Testis (tissue), 3 donors: Measurements from ENCODE around the gene ACP6. TPM values are rescaled to one million over a fixed set of nuclear protein-coding genes. Genes with fewer than 3 reads are reported as not detected.
"Not testable (repeated sequence)": the region's sequence is repeated elsewhere in the genome, so short reads cannot be mapped to it uniquely, and the experiment has no call there.

Experiments used
- DNase-seq: peaks from one replicate; pipeline ENCODE4 v3.0.0-alpha.2; 2019
- H3K27ac ChIP-seq, 2 donors: fragments of 200-600 bp; sonication (generic); one replicate each; pipeline ENCODE4 v1.5.1; 2019
- H3K27me3 ChIP-seq: fragments of 200-600 bp; sonication (generic); one replicate; pipeline ENCODE4 v1.5.1; 2019
- H3K36me3 ChIP-seq: fragments of 200-600 bp; sonication (generic); one replicate; pipeline ENCODE4 v1.5.1; 2017; ENCODE audit warnings: low read depth; ENCODE audit errors: missing control alignments
- H3K4me1 ChIP-seq: fragments of 200-600 bp; sonication (generic); one replicate; pipeline ENCODE4 v1.5.1; 2019
- H3K4me3 ChIP-seq, 2 donors: fragments of 200-600 bp; sonication (generic); one replicate each; pipeline ENCODE4 v1.5.1; 2017 to 2019
- H3K9me3 ChIP-seq: fragments of 200-600 bp; sonication (generic); one replicate; pipeline ENCODE4 v1.5.1; 2017
- POLR2A ChIP-seq: fragments of 450-650 bp; IDR thresholded peaks from one replicate; pipeline ENCODE4 v1.6.1; 2017; ENCODE audit warnings: antibody characterized with exemption, mild to moderate bottlenecking, moderate library complexity
- WGBS, 2 donors: methylation state at CpG; one replicate each; pipeline ENCODE4 v1.1.5; 2018; 5-methylcytosine and 5-hydroxymethylcytosine counted together
- intact Hi-C: fragments of 100-400 bp; cut with DNase I; formaldehyde crosslinking; loops from one replicate; pipeline ENCODE4 v1.15.1; 2023; ENCODE audit warnings: low total_unique reads
- polyA plus RNA-seq: library from polyadenylated mRNA; stranded (reverse); fragments of 350-450 nt; fragmentation: Illumina TruSeq; extraction: RNeasy Lipid Tissue Mini Kit (QIAGEN cat#74804); gene quantifications from one replicate; pipeline ENCODE4 v1.2.3, GENCODE V29; 2014; ENCODE audit warnings: low read depth, low replicate concordance; ENCODE audit not compliant: insufficient read depth
- total RNA-seq, 2 donors: library from RNA; depleted of rRNA; stranded (reverse); fragments of >200 nt; gene quantifications; one replicate each; pipeline ENCODE4 v1.2.3, GENCODE V29; 2016
- TF ChIP-seq, protein P1 (sequence below), 3 experiments: fragments of 450-650 bp in 2 of 3; fragments of 200-600 bp in 1 of 3; sonication (generic) in 1 of 3; IDR thresholded peaks; one replicate each; pipeline ENCODE4 v1.5.1; 2016 to 2019; ENCODE audit warnings: antibody characterized with exemption in 3 of 3, mild to moderate bottlenecking in 2 of 3, moderate library complexity in 1 of 3

The ACP6 gene
- total and polyA plus RNA-seq, 3 donors from 2014 or later: 12.0 to 25.4 (median 21.6) TPM

DNA sequence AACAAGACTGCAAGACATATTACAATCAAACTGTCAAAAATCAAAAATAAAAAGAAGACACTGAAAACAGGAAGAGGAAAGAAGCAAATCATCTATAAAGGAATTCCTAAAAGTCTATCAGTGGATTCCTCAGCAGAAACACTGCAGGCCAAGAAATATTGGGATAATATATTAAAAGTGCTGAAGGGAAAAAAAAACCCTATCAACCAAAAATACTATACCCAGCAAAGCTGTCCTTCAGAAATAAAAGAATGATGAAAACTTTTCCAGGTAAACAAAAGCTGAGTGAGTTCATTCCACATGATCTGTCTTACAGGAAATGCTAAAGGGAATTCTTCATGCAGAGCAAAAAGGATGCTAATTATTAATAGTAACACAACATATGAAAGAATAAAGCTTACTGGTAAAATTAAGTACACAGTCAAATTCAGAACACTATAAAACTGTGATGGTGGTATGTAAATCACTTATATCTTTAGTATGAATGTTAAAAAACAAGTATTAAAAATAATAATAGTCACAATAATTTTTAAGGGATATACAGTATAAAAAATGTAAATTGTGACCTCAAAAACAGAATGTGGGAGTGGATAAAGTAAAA is 12.9 kb upstream of the ACP6 start:
- H3K9me3 ChIP-seq: no peaks in the 10 kb centered on the region
- DNase-seq: no peak
- no peaks in the 10 kb centered on the region for H3K36me3 ChIP-seq
- intact Hi-C loops: no loop called here
- no peaks in the 10 kb centered on the region for H3K4me1 ChIP-seq
- H3K4me3 ChIP-seq: no peak overlapping the region
- H3K27ac ChIP-seq: no peak overlapping the region
- TF ChIP-seq POLR2A: no peak
- TF ChIP-seq, protein P1, sequence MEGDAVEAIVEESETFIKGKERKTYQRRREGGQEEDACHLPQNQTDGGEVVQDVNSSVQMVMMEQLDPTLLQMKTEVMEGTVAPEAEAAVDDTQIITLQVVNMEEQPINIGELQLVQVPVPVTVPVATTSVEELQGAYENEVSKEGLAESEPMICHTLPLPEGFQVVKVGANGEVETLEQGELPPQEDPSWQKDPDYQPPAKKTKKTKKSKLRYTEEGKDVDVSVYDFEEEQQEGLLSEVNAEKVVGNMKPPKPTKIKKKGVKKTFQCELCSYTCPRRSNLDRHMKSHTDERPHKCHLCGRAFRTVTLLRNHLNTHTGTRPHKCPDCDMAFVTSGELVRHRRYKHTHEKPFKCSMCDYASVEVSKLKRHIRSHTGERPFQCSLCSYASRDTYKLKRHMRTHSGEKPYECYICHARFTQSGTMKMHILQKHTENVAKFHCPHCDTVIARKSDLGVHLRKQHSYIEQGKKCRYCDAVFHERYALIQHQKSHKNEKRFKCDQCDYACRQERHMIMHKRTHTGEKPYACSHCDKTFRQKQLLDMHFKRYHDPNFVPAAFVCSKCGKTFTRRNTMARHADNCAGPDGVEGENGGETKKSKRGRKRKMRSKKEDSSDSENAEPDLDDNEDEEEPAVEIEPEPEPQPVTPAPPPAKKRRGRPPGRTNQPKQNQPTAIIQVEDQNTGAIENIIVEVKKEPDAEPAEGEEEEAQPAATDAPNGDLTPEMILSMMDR (IDR thresholded peaks at IDR 0.05): no peak
- no peaks in the 10 kb centered on the region for H3K27me3 ChIP-seq

DNA sequence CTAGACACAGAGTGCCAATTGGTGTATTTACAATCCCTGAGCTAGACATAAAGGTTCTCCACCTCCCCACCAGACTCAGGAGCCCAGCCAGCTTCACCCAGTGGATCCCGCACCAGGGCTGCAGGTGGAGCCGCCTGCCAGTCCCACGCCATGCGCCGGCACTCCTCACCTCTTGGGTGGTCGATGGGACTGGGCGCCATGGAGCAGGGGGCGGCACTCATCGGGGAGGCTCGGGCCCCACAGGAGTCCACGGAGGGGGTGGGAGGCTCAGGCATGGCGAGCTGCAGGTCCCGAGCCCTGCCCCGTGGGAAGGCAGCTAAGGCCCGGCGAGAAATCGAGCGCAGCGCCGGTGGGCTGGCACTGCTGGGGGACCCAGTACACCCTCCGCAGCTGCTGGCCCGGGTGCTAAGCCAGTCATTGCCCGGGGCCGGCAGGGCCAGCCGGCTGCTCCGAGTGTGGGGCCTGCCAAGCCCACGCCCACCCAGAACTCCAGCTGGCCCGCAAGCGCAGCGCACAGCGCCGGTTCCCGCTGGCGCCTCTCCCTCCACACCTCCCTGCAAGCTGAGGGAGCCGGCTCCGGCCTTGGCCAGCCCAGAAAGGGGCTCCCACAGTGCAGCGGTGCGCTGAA is 10.4 kb upstream of the ACP6 start:
- H3K4me1 ChIP-seq, DNase-seq, H3K27ac ChIP-seq, H3K27me3 ChIP-seq, intact Hi-C loops, H3K9me3 ChIP-seq, H3K36me3 ChIP-seq: not testable (repeated sequence)
- peak overlapping the region in 1 of 2 donors; percentile 25 for H3K4me3 ChIP-seq
- WGBS, 2 donors: 72% methylated on average over 38 of the region's 38 CpGs; no CpG with 5 or more reads in 1 of the 2 donors

DNA sequence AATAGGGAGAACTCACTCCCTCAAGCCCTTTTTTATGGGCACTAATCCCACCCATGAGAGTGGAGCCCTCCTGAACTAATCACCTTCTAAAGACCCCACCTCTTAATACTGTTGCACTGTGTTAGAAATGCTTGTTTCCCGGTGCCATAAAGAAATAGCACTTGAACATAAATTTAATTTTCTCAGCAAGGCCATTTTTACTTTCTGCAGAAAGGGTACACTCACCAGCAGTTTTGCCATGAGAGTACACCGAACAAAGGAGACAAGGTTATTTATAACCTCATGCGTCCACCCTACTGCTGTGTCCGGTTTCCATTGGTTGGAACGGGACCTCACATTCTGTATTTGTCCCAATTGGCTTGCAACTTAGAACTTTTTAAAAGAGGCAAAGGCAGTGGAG is 7.4 kb upstream of the ACP6 start:
- H3K9me3 ChIP-seq, H3K4me1 ChIP-seq, H3K27ac ChIP-seq, H3K36me3 ChIP-seq, H3K4me3 ChIP-seq, H3K27me3 ChIP-seq, DNase-seq, intact Hi-C loops: not testable (repeated sequence)
- WGBS, 2 donors: 78 to 94% methylated on average over 5 of the region's 5 CpGs

GRCh38 chr1:147676311-147677085 is 6.2 kb upstream of the ACP6 start:
- Histone ChIP-seq H3K36me3 (no peaks in the 10 kb centered on the region), H3K27ac (no peak overlapping the region), H3K4me3 (no peak overlapping the region), H3K27me3 (no peaks in the 10 kb centered on the region), H3K4me1 (no peaks in the 10 kb centered on the region), H3K9me3 (no peaks in the 10 kb centered on the region)
- no peak for TF ChIP-seq POLR2A
- TF ChIP-seq, protein P1 (IDR thresholded peaks at IDR 0.05): no peak
- 64 to 75% methylated on average over 4 of the region's 4 CpGs for WGBS, 2 donors
- intact Hi-C loops: no loop called here
- DNase-seq: no peak

DNA sequence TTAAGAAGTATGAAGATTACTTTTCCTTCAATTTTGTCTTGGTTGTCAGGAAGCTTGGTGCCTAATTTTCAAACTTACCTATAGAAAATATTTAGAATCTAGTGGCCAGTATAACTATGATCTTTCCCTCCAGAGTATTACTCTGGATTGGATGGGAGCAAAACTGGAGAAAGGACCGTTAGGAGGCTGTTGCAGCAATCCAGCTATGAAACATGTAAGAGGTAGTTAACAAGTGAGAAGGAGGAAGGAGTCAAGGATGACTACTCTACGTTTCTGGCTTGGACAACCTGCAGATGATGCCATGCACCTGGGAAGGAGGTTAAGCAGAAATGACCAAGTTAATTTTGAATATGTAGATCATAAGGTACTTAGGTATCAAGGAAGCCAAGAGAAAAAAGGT is 3.5 kb upstream of the ACP6 start:
- intact Hi-C loops: no loop called here
- DNase-seq: no peak
- Histone ChIP-seq H3K4me3 (no peak overlapping the region), H3K4me1 (peaks cover 3% of the 10 kb centered on the region), H3K36me3 (no peaks in the 10 kb centered on the region), H3K27me3 (no peaks in the 10 kb centered on the region), H3K27ac (no peak overlapping the region), H3K9me3 (no peaks in the 10 kb centered on the region)
- TF ChIP-seq, protein P1 (IDR thresholded peaks at IDR 0.05): no peak
- no peak for TF ChIP-seq POLR2A
- 58 to 62% methylated on average over 2 of the region's 2 CpGs for whole genome bisulfite sequencing, 2 donors
